ENCODE measurements around the gene ASIP.
"Not testable (repeated sequence)": the region's sequence is repeated elsewhere in the genome, so short reads cannot be mapped to it uniquely, and the experiment has no call there.

ASIP gene

DNA sequence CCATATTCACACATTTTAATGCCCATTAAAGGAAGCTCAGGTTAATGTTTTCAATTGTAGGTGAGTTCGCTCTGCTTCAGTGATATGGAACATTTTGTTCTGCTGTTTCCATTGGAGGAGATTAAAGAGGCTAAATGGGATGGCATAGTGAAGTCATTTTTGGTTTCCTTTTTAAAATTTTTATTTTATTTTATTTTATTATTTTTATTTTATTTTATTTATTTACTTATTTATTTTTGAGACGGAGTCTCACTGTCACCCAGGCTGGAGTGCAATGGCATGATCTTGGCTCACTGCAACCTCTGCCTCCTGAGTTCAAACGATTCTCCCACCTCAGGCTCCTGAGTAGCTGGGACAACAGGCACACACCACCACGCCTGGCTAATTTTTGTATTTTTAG lies 792 bp downstream of the ASIP start:
- not testable (repeated sequence) for DNase-seq (ENCODE audit: low read depth in 1 of 2, low spot score in 1 of 2)

- no peak for DNase-seq (ENCODE audit: low read depth in 1 of 2, low spot score in 1 of 2)
Measured at GRCh38 chr20:34242879-34243278, 1.7 kb downstream of the ASIP start.

GRCh38 chr20:34243377-34243776 lies 2.2 kb downstream of the ASIP start:
- DNase-seq (ENCODE audit: low read depth in 1 of 2, low spot score in 1 of 2), result no peak

GRCh38 chr20:34246126-34246626 lies 5.0 kb downstream of the ASIP start:
- DNase-seq (ENCODE audit: low read depth in 1 of 2, low spot score in 1 of 2), result no peak

- DNase-seq (ENCODE audit: low read depth in 1 of 2, low spot score in 1 of 2), result no peak
Measured at GRCh38 chr20:34249291-34249690, 8.1 kb downstream of the ASIP start.

GRCh38 chr20:34250005-34250404 lies 8.8 kb downstream of the ASIP start:
- no peak for DNase-seq (ENCODE audit: low read depth in 1 of 2, low spot score in 1 of 2)

GRCh38 chr20:34251619-34252018 lies 10.4 kb downstream of the ASIP start:
- DNase-seq (ENCODE audit: low read depth in 1 of 2, low spot score in 1 of 2), result no peak

DNA sequence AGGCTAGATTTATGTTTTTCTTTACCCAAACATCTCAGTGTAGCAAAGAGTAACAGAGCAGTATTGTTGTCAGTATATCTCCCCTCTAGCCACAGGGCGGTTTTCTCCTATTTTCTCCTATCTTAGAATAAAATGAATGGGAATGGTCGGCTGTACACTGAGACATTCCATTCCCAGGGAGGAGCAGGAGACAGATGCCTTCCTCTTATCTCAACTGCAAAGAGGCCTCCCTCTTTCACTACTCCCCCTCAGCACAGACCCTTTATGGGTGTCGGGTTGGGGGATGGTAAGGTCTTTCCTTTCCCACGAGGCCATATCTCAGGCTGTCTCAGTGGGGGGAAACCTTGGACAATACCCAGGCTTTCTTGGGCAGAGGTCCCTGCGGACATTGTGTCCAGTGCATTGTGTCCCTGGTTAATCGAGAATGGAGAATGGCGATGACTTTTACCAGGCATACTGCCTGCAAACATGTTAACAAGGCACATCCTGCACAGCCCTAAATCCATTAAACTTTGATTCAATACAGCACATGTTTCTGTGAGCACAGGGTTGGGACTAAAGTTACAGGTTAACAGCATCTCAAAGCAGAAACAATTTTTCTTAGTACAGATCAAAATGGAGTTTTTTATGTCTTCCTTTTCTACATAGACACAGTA lies 11.3 kb downstream of the ASIP start:
- DNase-seq (ENCODE audit: low read depth in 1 of 2, low spot score in 1 of 2), result not testable (repeated sequence)

DNA sequence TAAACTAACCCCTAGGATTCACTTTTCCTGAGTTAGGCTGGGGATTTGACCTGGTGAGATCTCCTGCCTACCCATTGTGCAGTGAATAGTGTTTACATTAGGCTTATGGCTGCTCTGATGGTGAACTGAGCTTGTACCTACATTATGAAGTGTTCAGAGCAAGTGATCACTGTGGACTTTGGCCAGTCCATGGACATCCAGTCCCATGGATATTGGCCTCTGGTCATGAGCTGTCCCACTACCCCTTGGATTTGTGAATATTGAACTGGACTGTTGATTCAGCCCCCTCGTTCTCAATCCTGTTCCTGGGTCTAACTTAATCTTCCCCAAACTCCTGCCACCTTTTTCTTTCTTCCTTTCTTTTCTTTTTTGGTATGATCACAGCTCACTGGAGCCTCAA lies 13.8 kb downstream of the ASIP start:
- no peak for DNase-seq (ENCODE audit: low read depth in 1 of 2, low spot score in 1 of 2)

DNA sequence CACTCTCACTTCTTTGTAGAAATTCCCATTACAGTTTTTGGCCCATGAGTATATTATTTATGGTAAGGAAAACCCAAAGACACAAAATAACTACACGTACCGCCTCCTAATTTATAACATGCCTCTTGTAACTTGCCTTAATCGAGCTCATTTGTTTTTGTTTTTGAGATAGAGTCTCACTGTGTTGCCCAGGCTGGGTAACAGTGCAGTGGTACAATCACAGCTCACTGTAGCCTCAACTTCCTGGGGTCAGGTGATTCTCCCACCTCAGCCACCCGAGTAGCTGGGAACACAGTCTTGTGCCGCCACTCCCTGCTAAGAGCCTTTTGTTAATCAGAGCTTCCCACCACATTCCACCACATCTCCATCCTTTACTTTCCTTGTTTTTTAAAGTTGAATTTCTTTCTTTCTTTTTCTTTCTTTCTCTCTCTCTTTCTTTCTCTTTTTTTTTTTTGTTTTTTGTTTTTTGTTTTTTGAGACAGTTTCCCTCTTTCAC lies 15.5 kb downstream of the ASIP start:
- no peak for DNase-seq (ENCODE audit: low read depth in 1 of 2, low spot score in 1 of 2)

DNA sequence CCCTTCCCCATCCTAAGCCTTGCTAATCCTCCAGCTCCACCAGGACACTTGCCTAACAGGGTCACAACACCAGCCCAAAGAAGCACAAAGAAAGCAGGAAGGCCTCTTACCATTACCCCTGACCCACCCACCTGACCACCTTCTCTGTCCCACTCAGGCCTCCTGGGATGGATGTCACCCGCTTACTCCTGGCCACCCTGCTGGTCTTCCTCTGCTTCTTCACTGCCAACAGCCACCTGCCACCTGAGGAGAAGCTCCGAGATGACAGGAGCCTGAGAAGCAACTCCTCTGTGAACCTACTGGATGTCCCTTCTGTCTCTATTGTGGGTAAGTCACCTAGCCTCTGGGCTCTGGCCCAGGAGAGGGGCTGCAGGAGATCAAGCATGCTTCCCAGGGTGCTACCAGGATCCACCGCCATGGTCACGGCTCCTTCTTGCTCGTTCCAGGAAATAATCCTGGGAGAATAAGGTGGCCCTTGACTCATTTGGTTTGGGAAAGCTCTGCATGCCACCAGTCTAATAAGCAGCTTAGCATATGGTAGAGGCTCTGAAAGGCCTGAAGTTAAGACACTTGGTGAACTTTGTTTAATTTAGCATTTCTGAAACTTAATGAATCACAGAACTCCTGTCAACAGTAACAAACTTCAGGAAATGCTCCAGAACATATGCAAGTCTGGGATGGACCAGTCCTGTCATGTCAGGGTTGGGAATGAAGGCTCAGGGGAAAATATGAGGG lies 19.2 kb downstream of the ASIP start:
- DNase-seq (ENCODE audit: low read depth in 1 of 2, low spot score in 1 of 2), result no peak

DNA sequence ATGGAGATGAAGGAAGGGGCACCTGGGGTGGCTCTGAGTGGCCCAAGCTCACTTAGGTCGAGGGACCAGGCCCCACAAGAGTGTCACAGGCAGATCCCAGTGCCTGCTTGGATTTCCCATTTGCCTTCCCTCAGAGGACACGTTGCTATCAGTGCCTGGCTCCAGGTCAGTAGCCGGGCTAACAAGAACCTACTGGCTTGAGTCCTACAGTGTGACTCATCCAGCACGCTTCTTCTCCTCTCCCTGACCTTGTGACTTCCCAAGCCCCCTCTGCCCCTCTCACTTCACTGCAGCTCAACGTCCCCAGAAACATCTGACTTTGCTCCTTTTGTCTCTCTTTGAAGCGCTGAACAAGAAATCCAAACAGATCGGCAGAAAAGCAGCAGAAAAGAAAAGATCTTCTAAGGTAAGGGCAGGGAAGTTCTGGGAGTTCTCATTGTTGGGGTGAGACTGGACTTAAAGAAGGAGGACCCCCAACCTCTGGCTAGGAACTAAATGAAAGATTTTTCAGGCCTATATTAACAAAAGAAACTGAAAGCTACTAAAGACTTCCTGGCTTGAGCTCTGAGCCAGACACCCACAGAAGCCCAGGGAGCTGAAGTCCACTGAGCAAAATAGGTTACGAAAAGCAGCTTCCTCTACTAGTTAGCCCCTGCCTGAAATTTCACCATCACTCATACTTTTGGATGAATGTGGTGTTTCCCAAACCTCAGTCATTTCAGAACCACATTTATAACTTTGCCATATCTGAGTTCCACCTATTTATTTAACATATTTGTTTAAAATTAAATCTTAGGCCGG lies 21.5 kb downstream of the ASIP start:
- no peak for DNase-seq (ENCODE audit: low read depth in 1 of 2, low spot score in 1 of 2)

GRCh38 chr20:34263468-34263867 lies 22.2 kb downstream of the ASIP start:
- not testable (repeated sequence) for DNase-seq (ENCODE audit: low read depth in 1 of 2, low spot score in 1 of 2)

- no peak for DNase-seq (ENCODE audit: low read depth in 1 of 2, low spot score in 1 of 2)
Measured at GRCh38 chr20:34264141-34264540, 22.9 kb downstream of the ASIP start.

GRCh38 chr20:34268145-34268544 lies 26.9 kb downstream of the ASIP start:
- no peak for DNase-seq (ENCODE audit: low read depth in 1 of 2, low spot score in 1 of 2)

DNA sequence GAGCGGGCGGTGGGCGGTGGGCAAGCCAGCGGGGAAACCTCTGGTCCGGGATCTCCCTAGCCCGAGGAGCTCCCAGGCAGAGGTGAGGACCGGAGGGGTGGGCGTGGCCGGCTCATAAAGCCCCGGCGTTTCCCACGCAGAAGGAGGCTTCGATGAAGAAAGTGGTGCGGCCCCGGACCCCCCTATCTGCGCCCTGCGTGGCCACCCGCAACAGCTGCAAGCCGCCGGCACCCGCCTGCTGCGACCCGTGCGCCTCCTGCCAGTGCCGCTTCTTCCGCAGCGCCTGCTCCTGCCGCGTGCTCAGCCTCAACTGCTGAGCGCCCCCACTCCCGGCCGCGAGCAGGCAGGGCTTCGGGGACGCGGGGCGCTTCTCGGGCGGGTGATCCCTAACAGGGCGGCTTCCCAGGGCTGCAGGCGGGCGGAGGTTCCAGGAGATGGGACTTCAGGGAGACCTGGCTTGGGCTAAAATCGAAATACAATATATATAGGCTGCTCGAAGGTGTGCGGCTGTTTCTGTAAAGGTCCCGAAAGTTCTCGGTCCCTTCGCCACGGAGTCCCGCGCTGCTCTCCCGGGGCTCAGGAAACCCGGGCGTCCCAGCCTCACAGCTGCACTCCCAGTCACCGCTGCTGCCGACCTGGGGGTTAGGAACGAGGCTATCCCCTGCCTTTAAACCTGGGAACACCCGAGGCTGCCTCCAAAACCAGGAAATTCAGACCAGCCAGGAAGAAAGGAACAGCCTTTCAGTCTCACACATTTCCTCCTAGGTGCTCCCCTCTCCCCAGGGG lies 27.8 kb downstream of the ASIP start:
- DNase-seq (ENCODE audit: low read depth in 1 of 2, low spot score in 1 of 2), result no peak

- no peak for DNase-seq (ENCODE audit: low read depth in 1 of 2, low spot score in 1 of 2)
Measured at GRCh38 chr20:34269996-34270627, 28.9 kb downstream of the ASIP start.

GRCh38 chr20:34271956-34272355 lies 30.7 kb downstream of the ASIP start:
- DNase-seq (ENCODE audit: low read depth in 1 of 2, low spot score in 1 of 2), result no peak

DNA sequence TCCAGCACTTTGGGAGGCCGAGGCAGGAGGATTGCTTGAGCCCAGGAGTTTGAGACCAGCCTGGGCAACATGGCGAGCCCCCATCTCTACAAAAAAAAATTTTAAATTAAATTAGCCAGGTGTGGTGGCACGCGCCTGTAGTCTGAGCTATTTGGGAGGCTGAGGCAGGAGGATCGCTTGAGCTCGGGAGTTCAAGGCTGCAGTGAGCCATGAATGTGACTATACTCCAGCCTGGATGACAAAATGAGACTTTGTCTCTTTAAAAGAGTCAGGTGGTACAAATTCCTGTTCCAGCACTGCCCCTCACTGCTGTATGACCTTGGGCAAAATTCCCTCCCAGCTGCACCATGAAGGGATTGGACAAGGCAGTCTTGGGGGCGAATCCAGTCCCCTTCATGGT lies 33.5 kb downstream of the ASIP start:
- no peak for DNase-seq (ENCODE audit: low read depth in 1 of 2, low spot score in 1 of 2)

DNA sequence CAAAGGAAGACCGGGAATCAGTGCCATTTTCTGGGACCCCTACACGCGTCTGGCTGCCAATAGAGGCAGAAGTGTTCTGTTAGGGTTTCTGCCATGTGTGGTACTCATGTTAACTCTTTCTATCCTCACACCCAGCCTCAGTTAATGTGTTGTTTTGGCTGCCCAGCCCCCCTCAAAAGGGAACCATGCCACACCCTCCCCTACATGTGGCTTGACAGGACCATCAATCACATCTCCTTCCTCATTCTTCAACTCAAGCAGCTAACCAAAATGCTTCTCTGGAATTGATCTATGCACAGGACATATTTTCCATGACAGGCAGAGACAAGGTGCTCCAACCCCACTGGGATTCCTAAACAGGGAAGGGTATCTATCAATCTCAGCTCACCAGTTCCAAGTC lies 40.0 kb downstream of the ASIP start:
- DNase-seq (ENCODE audit: low read depth in 1 of 2, low spot score in 1 of 2), result no peak

Measured in activated CD4-positive, alpha-beta T cell treated with anti-CD3 and anti-CD28 coated beads, Interleukin-2, amount 50 U/mL, for 24 hours (primary cell).